HepG2 (cell line): ENCODE measurements around the gene NUSAP1. TPM values are rescaled to one million over a fixed set of nuclear protein-coding genes. Genes with fewer than 3 reads are reported as not detected.
A peak's percentile ranks its signal among the peaks of the same experiment; 100 is the strongest.

Source experiments
- FLYWCH1 ChIP-seq: sonication (generic); formaldehyde crosslinking; IDR thresholded peaks from 2 replicates; pipeline ENCODE4 v1.8.1; 2023; ENCODE audit warnings: mild to moderate bottlenecking, missing genetic modification reagents
- FOXA1 ChIP-seq, 2 experiments: fragments of 450-650 bp in 1 of 2; sonication (generic) in 1 of 2; formaldehyde crosslinking in 1 of 2; IDR thresholded peaks; 2 replicates each; pipeline versions ENCODE4 v1.4.0 to v1.6.1; 2016 to 2020; ENCODE audit warnings: missing genetic modification reagents in 1 of 2
- GABPB1 ChIP-seq: IDR thresholded peaks from 2 replicates; pipeline ENCODE4 v1.6.1; 2016; ENCODE audit warnings: mild to moderate bottlenecking, missing genetic modification reagents, moderate library complexity, missing compliant biosample characterization
- HNRNPL ChIP-seq: fragments of 200-400 bp; formaldehyde crosslinking; IDR thresholded peaks from 2 replicates; pipeline ENCODE4 v1.6.1; 2017; ENCODE audit warnings: mild to moderate bottlenecking, low read depth, low read length
- HOXA5 ChIP-seq: sonication (generic); formaldehyde crosslinking; IDR thresholded peaks from 2 replicates; pipeline ENCODE4 v1.4.0; 2020; ENCODE audit warnings: missing genetic modification reagents
- HOXA7 ChIP-seq: sonication (generic); formaldehyde crosslinking; IDR thresholded peaks from 2 replicates; pipeline ENCODE4 v1.8.1; 2022; ENCODE audit warnings: mild to moderate bottlenecking, missing genetic modification reagents, moderate library complexity
- MAF1 ChIP-seq: sonication (generic); formaldehyde crosslinking; IDR thresholded peaks from 2 replicates; pipeline ENCODE4 v1.5.0; 2020; ENCODE audit warnings: missing genetic modification reagents, borderline replicate concordance
- MIXL1 ChIP-seq: IDR thresholded peaks from 2 replicates; pipeline ENCODE4 v1.6.1; 2016
- PHB2 ChIP-seq: fragments of 450-650 bp; IDR thresholded peaks from 2 replicates; pipeline ENCODE4 v1.6.1; 2018; ENCODE audit not compliant: partially characterized antibody
- RAD51 ChIP-seq: fragments of 450-650 bp; IDR thresholded peaks from 2 replicates; pipeline ENCODE4 v1.6.1; 2016; ENCODE audit warnings: borderline replicate concordance
- ZC3H13 ChIP-seq: sonication (generic); formaldehyde crosslinking; IDR thresholded peaks from 2 replicates; pipeline ENCODE4 v1.8.1; 2023; ENCODE audit warnings: mild to moderate bottlenecking, missing genetic modification reagents, moderate library complexity
- ZFY ChIP-seq: sonication (generic); formaldehyde crosslinking; IDR thresholded peaks from 2 replicates; pipeline ENCODE4 v1.4.0; 2020; ENCODE audit warnings: missing genetic modification reagents
- ZMAT3 ChIP-seq: sonication (generic); formaldehyde crosslinking; conservative IDR thresholded peaks from 2 replicates; pipeline ENCODE4 v1.7.0; 2021; ENCODE audit warnings: missing genetic modification reagents
- ZNF678 ChIP-seq: sonication (generic); formaldehyde crosslinking; IDR thresholded peaks from 2 replicates; pipeline ENCODE4 v1.4.0; 2020; ENCODE audit warnings: mild to moderate bottlenecking, missing genetic modification reagents
- ZNF782 ChIP-seq: sonication (generic); formaldehyde crosslinking; IDR thresholded peaks from 2 replicates; pipeline ENCODE4 v1.4.0; 2020; ENCODE audit warnings: missing genetic modification reagents, mild to moderate bottlenecking, borderline replicate concordance
- polyA plus RNA-seq, 8 experiments: library from polyadenylated mRNA; depleted of rRNA in 3 of 8; stranded (reverse) in 7 of 8; unstranded in 1 of 8; fragments of >200 nt; fragmentation: Illumina TruSeq in 4 of 8; extraction: Trizol in 4 of 8; gene quantifications; 2 replicates each; pipeline versions ENCODE4 v1.2.1 to v1.2.3, GENCODE V29; 2011 to 2016; ENCODE audit warnings: low read depth in 4 of 8, missing spikeins in 1 of 8, mixed read lengths in 1 of 8; ENCODE audit not compliant: insufficient read depth in 1 of 8
- total RNA-seq, 5 experiments: library from RNA; depleted of rRNA; stranded (reverse); fragments of >200 nt; fragmentation: Illumina TruSeq; extraction: Trizol; gene quantifications; 2 replicates each; pipeline ENCODE4 v1.2.3, GENCODE V29; 2016; ENCODE audit warnings: low read depth in 1 of 5
- TF ChIP-seq, protein P1 (sequence below): fragments of 450-650 bp; IDR thresholded peaks from 2 replicates; pipeline ENCODE4 v1.6.1; 2017
- TF ChIP-seq, protein P2 (sequence below): sonication (generic); formaldehyde crosslinking; IDR thresholded peaks from 2 replicates; pipeline ENCODE4 v1.5.1; 2020; ENCODE audit warnings: mild to moderate bottlenecking, missing genetic modification reagents, moderate library complexity
- TF ChIP-seq, protein P3 (sequence below): sonication (generic); formaldehyde crosslinking; IDR thresholded peaks from 2 replicates; pipeline ENCODE4 v1.4.0; 2020; ENCODE audit warnings: missing genetic modification reagents
- TF ChIP-seq, protein P4 (sequence below): sonication (generic); formaldehyde crosslinking; IDR thresholded peaks from 2 replicates; pipeline ENCODE4 v1.8.1; 2023; ENCODE audit warnings: mild to moderate bottlenecking, missing genetic modification reagents
- TF ChIP-seq, protein P5 (sequence below): sonication (generic); formaldehyde crosslinking; IDR thresholded peaks from 2 replicates; pipeline ENCODE4 v1.9.0; 2021; ENCODE audit warnings: missing genetic modification reagents, mild to moderate bottlenecking, borderline replicate concordance

NUSAP1 gene
- total and polyA plus RNA-seq, 2 of the 13 experiments (the other 11 are each of a cell fraction or from before 2014, with no cell fraction given) = 59.5 to 106 TPM

DNA sequence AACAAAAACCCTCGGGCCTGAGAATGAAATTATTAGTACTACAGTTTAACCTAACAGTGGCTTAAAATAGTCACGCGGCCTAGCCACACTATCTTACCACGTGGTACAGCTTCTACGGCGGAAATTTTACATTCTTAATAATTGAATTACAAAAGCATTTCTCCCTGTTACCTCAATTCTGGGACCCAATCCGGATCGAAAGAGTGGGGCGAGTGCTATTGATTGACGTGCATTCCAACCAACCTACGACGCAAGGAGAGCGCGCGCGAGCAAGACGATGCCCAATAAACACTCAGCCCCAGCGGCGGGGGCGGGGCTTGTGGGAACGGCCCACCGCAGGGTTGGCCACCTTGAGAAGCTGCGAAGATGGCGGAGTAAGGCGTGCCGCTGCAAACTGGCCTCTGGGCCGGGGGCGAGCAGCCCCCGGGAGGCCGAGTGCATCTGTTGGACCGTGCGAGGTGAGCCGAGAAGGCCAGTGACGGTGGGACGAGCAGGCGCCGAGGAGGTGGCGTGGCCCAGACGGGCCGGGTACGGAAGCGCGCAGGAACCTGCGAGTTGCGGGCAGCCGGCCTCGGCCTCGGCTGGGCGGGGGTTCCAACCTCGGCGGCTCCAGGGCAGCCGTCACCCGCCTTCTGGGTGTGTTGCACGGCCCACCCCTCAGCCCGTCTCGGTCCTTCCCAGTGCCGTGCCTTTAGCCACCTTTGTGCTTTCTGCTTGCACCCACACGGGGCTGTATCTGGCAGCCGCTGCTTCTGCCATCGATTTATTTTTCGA lies 48.8 kb upstream of the NUSAP1 start (continued):
- TF ChIP-seq ZMAT3 (CRISPR knock-in tag) (peak; percentile 81), ZFY (CRISPR knock-in tag) (peak; percentile 95), HOXA7 (CRISPR knock-in tag) (no peak), HOXA5 (CRISPR knock-in tag) (peak; percentile 90; the same call in 1 of the 2 replicates), GABPB1 (peak; percentile 76; the same call in 1 of the 2 replicates), PHB2 (no peak), ZC3H13 (CRISPR knock-in tag) (no peak; the same call in 1 of the 2 replicates), RAD51 (peak; percentile 64), FOXA1 (IDR thresholded peaks at IDR 0.05) (no peak), FOXA1 (CRISPR knock-in tag; IDR thresholded peaks at IDR 0.05) (no peak), FLYWCH1 (CRISPR knock-in tag) (no peak), MAF1 (CRISPR knock-in tag) (0 out of 2 replicates have a peak, but pooled peaks have one; percentile 68), HNRNPL (0 out of 2 replicates have a peak, but pooled peaks have one; percentile 20), ZNF678 (CRISPR knock-in tag) (0 out of 2 replicates have a peak, but pooled peaks have one; percentile 36), MIXL1 (CRISPR knock-in tag) (peak; percentile 76), ZNF782 (CRISPR knock-in tag) (peak; percentile 34)
- TF ChIP-seq, protein P1, sequence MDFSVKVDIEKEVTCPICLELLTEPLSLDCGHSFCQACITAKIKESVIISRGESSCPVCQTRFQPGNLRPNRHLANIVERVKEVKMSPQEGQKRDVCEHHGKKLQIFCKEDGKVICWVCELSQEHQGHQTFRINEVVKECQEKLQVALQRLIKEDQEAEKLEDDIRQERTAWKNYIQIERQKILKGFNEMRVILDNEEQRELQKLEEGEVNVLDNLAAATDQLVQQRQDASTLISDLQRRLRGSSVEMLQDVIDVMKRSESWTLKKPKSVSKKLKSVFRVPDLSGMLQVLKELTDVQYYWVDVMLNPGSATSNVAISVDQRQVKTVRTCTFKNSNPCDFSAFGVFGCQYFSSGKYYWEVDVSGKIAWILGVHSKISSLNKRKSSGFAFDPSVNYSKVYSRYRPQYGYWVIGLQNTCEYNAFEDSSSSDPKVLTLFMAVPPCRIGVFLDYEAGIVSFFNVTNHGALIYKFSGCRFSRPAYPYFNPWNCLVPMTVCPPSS = no peak
- TF ChIP-seq, protein P2, sequence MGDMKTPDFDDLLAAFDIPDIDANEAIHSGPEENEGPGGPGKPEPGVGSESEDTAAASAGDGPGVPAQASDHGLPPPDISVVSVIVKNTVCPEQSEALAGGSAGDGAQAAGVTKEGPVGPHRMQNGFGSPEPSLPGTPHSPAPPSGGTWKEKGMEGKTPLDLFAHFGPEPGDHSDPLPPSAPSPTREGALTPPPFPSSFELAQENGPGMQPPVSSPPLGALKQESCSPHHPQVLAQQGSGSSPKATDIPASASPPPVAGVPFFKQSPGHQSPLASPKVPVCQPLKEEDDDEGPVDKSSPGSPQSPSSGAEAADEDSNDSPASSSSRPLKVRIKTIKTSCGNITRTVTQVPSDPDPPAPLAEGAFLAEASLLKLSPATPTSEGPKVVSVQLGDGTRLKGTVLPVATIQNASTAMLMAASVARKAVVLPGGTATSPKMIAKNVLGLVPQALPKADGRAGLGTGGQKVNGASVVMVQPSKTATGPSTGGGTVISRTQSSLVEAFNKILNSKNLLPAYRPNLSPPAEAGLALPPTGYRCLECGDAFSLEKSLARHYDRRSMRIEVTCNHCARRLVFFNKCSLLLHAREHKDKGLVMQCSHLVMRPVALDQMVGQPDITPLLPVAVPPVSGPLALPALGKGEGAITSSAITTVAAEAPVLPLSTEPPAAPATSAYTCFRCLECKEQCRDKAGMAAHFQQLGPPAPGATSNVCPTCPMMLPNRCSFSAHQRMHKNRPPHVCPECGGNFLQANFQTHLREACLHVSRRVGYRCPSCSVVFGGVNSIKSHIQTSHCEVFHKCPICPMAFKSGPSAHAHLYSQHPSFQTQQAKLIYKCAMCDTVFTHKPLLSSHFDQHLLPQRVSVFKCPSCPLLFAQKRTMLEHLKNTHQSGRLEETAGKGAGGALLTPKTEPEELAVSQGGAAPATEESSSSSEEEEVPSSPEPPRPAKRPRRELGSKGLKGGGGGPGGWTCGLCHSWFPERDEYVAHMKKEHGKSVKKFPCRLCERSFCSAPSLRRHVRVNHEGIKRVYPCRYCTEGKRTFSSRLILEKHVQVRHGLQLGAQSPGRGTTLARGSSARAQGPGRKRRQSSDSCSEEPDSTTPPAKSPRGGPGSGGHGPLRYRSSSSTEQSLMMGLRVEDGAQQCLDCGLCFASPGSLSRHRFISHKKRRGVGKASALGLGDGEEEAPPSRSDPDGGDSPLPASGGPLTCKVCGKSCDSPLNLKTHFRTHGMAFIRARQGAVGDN (CRISPR knock-in tag) = peak; percentile 92
- TF ChIP-seq, protein P3, sequence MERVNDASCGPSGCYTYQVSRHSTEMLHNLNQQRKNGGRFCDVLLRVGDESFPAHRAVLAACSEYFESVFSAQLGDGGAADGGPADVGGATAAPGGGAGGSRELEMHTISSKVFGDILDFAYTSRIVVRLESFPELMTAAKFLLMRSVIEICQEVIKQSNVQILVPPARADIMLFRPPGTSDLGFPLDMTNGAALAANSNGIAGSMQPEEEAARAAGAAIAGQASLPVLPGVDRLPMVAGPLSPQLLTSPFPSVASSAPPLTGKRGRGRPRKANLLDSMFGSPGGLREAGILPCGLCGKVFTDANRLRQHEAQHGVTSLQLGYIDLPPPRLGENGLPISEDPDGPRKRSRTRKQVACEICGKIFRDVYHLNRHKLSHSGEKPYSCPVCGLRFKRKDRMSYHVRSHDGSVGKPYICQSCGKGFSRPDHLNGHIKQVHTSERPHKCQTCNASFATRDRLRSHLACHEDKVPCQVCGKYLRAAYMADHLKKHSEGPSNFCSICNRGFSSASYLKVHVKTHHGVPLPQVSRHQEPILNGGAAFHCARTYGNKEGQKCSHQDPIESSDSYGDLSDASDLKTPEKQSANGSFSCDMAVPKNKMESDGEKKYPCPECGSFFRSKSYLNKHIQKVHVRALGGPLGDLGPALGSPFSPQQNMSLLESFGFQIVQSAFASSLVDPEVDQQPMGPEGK = peak; percentile 16; the same call in 1 of the 2 replicates
- TF ChIP-seq, protein P4, sequence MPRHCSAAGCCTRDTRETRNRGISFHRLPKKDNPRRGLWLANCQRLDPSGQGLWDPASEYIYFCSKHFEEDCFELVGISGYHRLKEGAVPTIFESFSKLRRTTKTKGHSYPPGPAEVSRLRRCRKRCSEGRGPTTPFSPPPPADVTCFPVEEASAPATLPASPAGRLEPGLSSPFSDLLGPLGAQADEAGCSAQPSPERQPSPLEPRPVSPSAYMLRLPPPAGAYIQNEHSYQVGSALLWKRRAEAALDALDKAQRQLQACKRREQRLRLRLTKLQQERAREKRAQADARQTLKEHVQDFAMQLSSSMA (CRISPR knock-in tag) = no peak
- TF ChIP-seq, protein P5, sequence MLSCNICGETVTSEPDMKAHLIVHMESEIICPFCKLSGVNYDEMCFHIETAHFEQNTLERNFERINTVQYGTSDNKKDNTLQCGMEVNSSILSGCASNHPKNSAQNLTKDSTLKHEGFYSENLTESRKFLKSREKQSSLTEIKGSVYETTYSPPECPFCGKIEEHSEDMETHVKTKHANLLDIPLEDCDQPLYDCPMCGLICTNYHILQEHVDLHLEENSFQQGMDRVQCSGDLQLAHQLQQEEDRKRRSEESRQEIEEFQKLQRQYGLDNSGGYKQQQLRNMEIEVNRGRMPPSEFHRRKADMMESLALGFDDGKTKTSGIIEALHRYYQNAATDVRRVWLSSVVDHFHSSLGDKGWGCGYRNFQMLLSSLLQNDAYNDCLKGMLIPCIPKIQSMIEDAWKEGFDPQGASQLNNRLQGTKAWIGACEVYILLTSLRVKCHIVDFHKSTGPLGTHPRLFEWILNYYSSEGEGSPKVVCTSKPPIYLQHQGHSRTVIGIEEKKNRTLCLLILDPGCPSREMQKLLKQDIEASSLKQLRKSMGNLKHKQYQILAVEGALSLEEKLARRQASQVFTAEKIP (CRISPR knock-in tag) = no peak
